SK-N-MC (cell line): Measurements from ENCODE around the gene CXCL17.

ENCODE experiments used
- DNase-seq: peaks from one replicate; pipeline ENCODE4 v3.0.0-alpha.2; 2011; ENCODE audit warnings: low read depth, low spot score
- H3K27ac ChIP-seq: fragments of 200-600 bp; sonication (generic); 2 replicates; pipeline ENCODE4 v1.5.1; 2016; ENCODE audit warnings: mixed run types
- H3K36me3 ChIP-seq: fragments of 200-600 bp; sonication (generic); 2 replicates; pipeline ENCODE4 v1.6.1; 2017; ENCODE audit warnings: antibody characterized with exemption, low read length, mixed read lengths; ENCODE audit not compliant: insufficient read depth
- H3K4me3 ChIP-seq: fragments of 200-600 bp; sonication (generic); 2 replicates; pipeline ENCODE4 v1.5.1; 2016
- H3K9ac ChIP-seq: fragments of 200-600 bp; sonication (generic); 2 replicates; pipeline ENCODE4 v1.8.0; 2017; ENCODE audit warnings: mixed run types, mixed read lengths; ENCODE audit not compliant: insufficient read length
- H3K9me3 ChIP-seq: fragments of 200-600 bp; sonication (generic); 2 replicates; pipeline ENCODE4 v1.6.1; 2017; ENCODE audit warnings: low read depth, mild to moderate bottlenecking, antibody characterized with exemption, low read length, moderate library complexity, mixed read lengths
- EZH2 ChIP-seq: fragments of 200-600 bp; sonication (generic); IDR thresholded peaks from one replicate; pipeline ENCODE4 v1.6.1; 2017; ENCODE audit warnings: antibody characterized with exemption
- FOXP2 ChIP-seq: optimal IDR thresholded peaks from 2 replicates; pipeline ENCODE3; 2011; ENCODE audit warnings: mild to moderate bottlenecking, moderate library complexity; ENCODE audit not compliant: insufficient read depth; ENCODE audit errors: extremely low read length, control extremely low read depth
- POLR2AphosphoS5 ChIP-seq: IDR thresholded peaks from 2 replicates; pipeline ENCODE4 v1.6.1; 2012; ENCODE audit warnings: mild to moderate bottlenecking, low read depth, low read length, borderline replicate concordance

The CXCL17 gene

DNA sequence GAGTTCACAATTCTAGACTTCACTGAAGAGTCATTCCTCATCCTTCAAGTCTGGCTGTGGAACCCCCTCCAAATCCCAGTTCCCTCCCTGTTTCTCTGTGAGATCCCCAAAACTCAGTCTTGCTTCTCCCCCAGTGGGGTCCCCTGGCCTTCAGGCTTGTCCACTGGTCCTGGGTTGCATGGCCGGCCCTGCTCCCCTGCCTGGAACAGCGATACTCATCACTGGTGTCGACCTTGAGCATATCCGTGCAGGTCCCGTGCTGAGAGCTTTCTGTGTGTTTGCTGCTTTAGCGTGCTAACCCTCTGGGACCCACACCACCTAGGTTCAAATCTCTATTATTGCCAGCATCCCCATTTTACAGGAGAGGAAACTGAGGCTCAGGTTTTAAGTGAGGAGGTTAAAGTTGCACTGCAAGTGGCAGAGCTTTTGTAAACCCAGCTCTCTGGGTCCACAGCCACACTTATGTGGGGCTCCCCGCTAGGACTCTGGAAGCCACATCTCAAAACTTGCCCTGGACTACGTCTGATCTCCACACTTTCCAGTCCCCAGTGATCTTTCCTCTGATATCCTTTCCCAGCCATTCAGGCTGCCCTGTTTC lies 31.1 kb downstream of the CXCL17 start:
- Histone ChIP-seq H3K9me3 (no peaks in the 10 kb centered on the region), H3K27ac (no peak overlapping the region), H3K9ac (no peak overlapping the region), H3K36me3 (no peaks in the 10 kb centered on the region), H3K4me3 (no peak overlapping the region)
- TF ChIP-seq FOXP2 (no peak), POLR2AphosphoS5 (no peak), EZH2 (no peak)
- DNase-seq, result no peak

DNA sequence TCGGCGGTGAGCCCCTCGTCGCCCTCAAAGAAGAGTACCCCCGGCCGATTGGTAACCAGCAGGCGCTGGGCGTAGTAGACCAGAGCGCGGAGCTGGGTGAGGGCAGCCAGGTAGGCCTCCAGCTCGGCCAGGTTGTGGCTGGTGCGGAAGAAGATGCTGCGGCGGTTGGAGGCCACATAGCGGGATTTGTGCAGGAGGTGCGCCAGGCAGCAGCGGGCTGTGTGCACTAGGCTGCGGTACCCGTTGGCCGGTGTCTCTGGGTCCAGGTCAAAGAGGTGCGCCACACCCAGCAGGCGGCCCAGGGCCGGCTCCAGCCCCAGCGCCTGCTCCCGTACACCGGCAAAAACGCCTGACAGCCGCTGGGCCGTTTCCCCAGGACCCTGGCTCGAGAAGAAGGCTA lies 32.4 kb downstream of the CXCL17 start:
- DNase-seq, result no peak
- no peak overlapping the region for H3K9ac ChIP-seq
- no peak overlapping the region for H3K4me3 ChIP-seq
- no peaks in the 10 kb centered on the region for H3K36me3 ChIP-seq
- H3K9me3 ChIP-seq, result no peaks in the 10 kb centered on the region
- no peak for TF ChIP-seq POLR2AphosphoS5
- TF ChIP-seq FOXP2, result no peak
- no peak for TF ChIP-seq EZH2
- no peak overlapping the region for H3K27ac ChIP-seq

DNA sequence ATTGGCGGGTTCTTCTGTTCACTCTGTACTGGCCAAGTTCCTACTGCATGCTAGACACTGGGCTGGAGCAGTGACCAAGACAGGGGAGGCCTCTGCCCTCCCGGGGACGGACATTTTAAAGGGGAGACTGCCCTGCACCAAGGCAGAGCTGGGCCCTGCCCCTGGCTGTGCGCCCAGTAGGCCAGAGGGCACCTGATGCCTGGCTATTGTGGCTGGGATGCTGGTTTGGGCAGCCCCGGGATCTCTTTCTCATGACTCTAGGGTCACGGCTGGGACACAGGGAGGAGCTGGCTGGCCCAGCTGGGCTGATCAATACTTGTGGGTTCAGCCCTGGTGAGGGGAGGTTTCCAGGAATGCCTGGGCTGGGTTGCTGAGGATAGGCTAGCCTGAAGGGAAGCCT lies 33.3 kb downstream of the CXCL17 start:
- Histone ChIP-seq H3K4me3 (no peak overlapping the region), H3K9me3 (no peaks in the 10 kb centered on the region), H3K9ac (no peak overlapping the region), H3K36me3 (no peaks in the 10 kb centered on the region), H3K27ac (no peak overlapping the region)
- TF ChIP-seq POLR2AphosphoS5 (no peak), EZH2 (no peak), FOXP2 (no peak)
- DNase-seq, result no peak

DNA sequence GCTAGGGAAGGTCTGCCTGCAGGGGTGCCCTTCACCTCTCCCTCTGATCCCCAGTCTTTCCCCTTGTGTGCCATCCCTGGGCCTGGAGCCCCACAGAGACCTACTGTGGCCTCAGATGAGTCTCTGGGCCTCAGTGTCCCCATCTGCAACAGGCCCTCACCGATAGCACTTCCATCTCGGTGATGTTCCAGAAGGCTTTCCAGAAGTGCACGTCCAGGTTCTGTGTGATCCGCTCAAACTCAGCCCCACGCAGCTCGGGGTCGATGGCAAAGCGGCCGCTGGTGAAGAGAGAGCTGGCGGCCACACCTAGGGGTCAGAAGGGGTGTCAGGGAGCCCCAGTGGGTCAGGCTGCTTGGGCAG lies 35.0 kb downstream of the CXCL17 start:
- Histone ChIP-seq H3K9ac (no peak overlapping the region), H3K4me3 (no peak overlapping the region)
- TF ChIP-seq POLR2AphosphoS5 (no peak), FOXP2 (no peak), EZH2 (no peak)

DNA sequence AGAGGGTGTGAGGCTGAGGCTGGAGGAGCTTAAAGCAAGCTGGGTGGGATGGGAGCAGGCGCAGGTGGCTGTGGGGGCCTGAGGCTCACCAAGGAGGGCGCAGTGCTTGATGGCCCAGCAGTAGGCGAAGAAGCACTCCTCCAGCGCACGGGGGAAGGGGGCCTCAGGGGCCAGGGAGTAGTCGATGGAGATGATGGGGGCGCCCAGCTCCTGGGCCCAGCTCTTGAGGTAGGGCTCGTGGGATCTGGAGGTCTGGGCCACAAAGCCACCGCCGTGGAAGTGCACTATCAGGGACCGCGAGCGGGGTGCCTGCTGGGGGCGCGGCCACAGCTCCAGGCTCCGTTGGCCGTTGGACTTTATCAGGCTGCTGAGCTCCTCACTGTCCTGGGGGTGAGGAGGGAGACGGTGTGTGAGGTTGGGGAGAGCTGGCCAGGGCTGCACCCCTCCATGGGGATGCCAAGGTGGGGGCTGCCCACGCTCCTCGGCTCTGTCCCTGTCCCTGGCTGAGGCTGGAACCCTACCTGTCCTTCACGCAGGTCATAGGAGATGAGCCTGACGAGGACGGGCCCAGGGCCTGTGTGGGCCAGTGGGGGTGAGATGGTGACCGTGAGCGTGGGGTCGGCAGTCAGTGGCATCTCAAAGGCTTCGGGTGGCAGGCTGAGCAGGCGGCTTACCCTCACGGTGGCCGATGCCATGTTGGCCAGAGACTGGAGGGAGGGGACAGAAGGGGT lies 35.5 kb downstream of the CXCL17 start:
- no peaks in the 10 kb centered on the region for H3K9me3 ChIP-seq
- TF ChIP-seq FOXP2 (no peak), EZH2 (no peak), POLR2AphosphoS5 (no peak)
- no peak overlapping the region for H3K4me3 ChIP-seq
- H3K36me3 ChIP-seq, result no peaks in the 10 kb centered on the region
- H3K9ac ChIP-seq, result no peak overlapping the region
- no peak overlapping the region for H3K27ac ChIP-seq
- no peak for DNase-seq

More for the DNA sequence above, 35.0 kb downstream of the CXCL17 start:
- no peaks in the 10 kb centered on the region for H3K36me3 ChIP-seq
- no peak overlapping the region for H3K27ac ChIP-seq
- no peaks in the 10 kb centered on the region for H3K9me3 ChIP-seq
- DNase-seq, result no peak

DNA sequence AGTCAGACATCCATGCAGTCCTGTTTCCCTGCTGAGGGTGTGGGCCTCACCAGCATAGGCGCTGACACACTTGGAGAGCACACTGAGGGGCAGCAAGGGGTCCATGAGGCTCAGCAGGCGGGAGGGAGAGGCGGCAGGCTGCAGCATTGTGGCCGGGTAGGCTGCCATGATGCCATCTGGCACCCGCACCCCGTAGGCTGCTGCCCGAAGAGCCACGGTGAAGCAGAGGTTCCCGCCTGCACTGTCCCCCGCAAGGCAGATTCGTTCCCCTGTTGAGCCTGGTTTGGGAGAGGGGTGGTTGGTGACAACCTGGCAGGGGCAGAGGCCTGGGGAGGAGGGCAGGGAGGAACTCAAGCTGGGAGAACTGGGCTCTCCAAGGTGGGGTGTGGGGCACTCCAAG lies 36.6 kb downstream of the CXCL17 start:
- Histone ChIP-seq H3K36me3 (no peaks in the 10 kb centered on the region), H3K4me3 (no peak overlapping the region), H3K9ac (no peak overlapping the region), H3K9me3 (no peaks in the 10 kb centered on the region), H3K27ac (no peak overlapping the region)
- TF ChIP-seq FOXP2 (no peak), POLR2AphosphoS5 (no peak), EZH2 (no peak)
- no peak for DNase-seq

DNA sequence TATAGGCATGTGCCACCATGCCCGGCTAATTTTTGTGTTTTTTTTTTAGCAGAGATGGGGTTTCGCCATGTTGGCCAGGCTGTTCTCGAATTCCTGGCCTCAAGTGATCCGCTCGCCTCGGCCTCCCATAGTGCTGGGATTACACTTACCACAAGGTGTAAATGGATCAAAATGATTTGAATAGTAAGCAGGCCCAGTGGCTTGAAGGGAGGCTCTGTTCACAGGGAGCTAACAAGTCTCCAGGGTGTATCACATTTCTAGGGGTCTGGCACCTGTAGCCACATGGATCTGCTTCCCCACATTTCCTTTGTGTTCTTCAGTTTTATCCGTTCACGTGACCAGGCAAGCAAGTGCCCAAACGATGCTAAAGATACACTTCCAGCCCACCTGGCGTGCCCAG lies 39.2 kb downstream of the CXCL17 start:
- Histone ChIP-seq H3K36me3 (no peaks in the 10 kb centered on the region), H3K9me3 (no peaks in the 10 kb centered on the region), H3K4me3 (no peak overlapping the region), H3K9ac (no peak overlapping the region), H3K27ac (no peak overlapping the region)
- TF ChIP-seq FOXP2 (no peak), POLR2AphosphoS5 (no peak), EZH2 (no peak)
- no peak for DNase-seq

DNA sequence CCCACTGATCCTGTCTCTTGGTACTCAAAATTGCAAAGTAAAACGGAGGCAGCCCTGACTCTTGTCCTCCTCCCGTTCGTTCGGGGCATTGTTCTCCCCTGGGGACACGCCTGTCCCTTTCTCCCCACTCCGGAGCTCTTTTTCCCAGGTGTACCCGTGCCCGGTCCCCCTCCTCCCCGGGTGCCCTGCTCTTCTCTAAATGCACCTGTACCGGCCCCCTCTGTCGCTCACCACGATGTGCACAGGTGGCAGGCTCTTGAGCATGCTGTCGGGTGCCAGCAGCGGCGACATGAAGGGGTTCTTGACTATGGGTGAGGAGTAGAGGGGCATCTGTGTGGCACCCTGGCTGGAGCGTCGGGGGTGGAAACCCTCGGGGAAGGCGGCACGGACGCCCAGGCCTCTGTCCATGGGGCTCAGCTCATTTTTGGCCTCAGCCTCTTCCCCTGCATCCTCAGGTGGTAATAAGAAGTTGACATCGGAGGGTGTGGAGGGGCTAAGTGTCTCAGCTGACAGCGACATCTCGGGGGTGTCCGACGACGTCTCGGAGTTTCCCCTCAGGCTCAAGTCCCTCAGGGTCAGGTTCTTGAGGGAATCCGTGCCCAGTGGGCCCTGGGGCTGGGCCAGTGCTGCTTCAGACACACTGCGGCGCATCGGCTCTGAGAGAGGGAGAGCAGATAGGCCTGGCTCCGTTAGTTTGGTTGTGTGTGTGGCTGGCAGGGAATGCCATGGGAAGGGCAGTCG lies 40.2 kb downstream of the CXCL17 start:
- TF ChIP-seq POLR2AphosphoS5 (no peak), EZH2 (no peak), FOXP2 (no peak)
- no peak overlapping the region for H3K27ac ChIP-seq
- H3K9ac ChIP-seq, result no peak overlapping the region
- no peak overlapping the region for H3K4me3 ChIP-seq
- H3K9me3 ChIP-seq, result no peaks in the 10 kb centered on the region
- H3K36me3 ChIP-seq, result no peaks in the 10 kb centered on the region
- no peak for DNase-seq
